ENCODE data around the gene GBE1. TPM values are rescaled to one million over a fixed set of nuclear protein-coding genes. Genes with fewer than 3 reads are reported as not detected.

Gene GBE1
- total RNA-seq, 1 donor from 2014 or later, result 11.3 TPM

- TF ChIP-seq CTCF (IDR thresholded peaks at IDR 0.05; ENCODE audit: partially characterized antibody, unreplicated experiment), result no peak
- Mint-ChIP-seq H3K27ac (ENCODE audit: unreplicated experiment) (no peak overlapping the region), H3K27me3 (ENCODE audit: unreplicated experiment) (no peaks in the 10 kb centered on the region), H3K9me3 (ENCODE audit: unreplicated experiment) (no peaks in the 10 kb centered on the region), H3K4me1 (ENCODE audit: low read depth, unreplicated experiment) (no peaks in the 10 kb centered on the region), H3K4me3 (ENCODE audit: unreplicated experiment) (no peak overlapping the region), H3K36me3 (ENCODE audit: unreplicated experiment) (no peaks in the 10 kb centered on the region)
- no peak for DNase-seq
These were observed 28.7 kb upstream of the GBE1 start for GRCh38 chr3:81790117-81790516.

GRCh38 chr3:81789691-81790090 is 28.2 kb upstream of the GBE1 start:
- Mint-ChIP-seq H3K4me3 (ENCODE audit: unreplicated experiment) (no peak overlapping the region), H3K9me3 (ENCODE audit: unreplicated experiment) (no peaks in the 10 kb centered on the region), H3K27ac (ENCODE audit: unreplicated experiment) (no peak overlapping the region), H3K4me1 (ENCODE audit: low read depth, unreplicated experiment) (no peaks in the 10 kb centered on the region), H3K27me3 (ENCODE audit: unreplicated experiment) (no peaks in the 10 kb centered on the region), H3K36me3 (ENCODE audit: unreplicated experiment) (no peaks in the 10 kb centered on the region)
- no peak for DNase-seq
- TF ChIP-seq CTCF (IDR thresholded peaks at IDR 0.05; ENCODE audit: partially characterized antibody, unreplicated experiment), result no peak

- H3K27me3 Mint-ChIP-seq (ENCODE audit: unreplicated experiment), result no peaks in the 10 kb centered on the region
- no peak overlapping the region for H3K27ac Mint-ChIP-seq (ENCODE audit: unreplicated experiment)
- TF ChIP-seq CTCF (IDR thresholded peaks at IDR 0.05; ENCODE audit: partially characterized antibody, unreplicated experiment), result no peak
- no peaks in the 10 kb centered on the region for H3K9me3 Mint-ChIP-seq (ENCODE audit: unreplicated experiment)
- H3K4me3 Mint-ChIP-seq (ENCODE audit: unreplicated experiment), result no peak overlapping the region
- DNase-seq, result no peak
- no peaks in the 10 kb centered on the region for H3K36me3 Mint-ChIP-seq (ENCODE audit: unreplicated experiment)
- no peaks in the 10 kb centered on the region for H3K4me1 Mint-ChIP-seq (ENCODE audit: low read depth, unreplicated experiment)
These were observed 27.2 kb upstream of the GBE1 start for GRCh38 chr3:81788610-81789009.

- Mint-ChIP-seq H3K36me3 (ENCODE audit: unreplicated experiment) (no peaks in the 10 kb centered on the region), H3K27me3 (ENCODE audit: unreplicated experiment) (no peaks in the 10 kb centered on the region), H3K27ac (ENCODE audit: unreplicated experiment) (no peak overlapping the region), H3K4me1 (ENCODE audit: low read depth, unreplicated experiment) (no peaks in the 10 kb centered on the region), H3K9me3 (ENCODE audit: unreplicated experiment) (no peaks in the 10 kb centered on the region), H3K4me3 (ENCODE audit: unreplicated experiment) (no peak overlapping the region)
- TF ChIP-seq CTCF (IDR thresholded peaks at IDR 0.05; ENCODE audit: partially characterized antibody, unreplicated experiment), result no peak
- no peak for DNase-seq
These were observed 26.6 kb upstream of the GBE1 start for GRCh38 chr3:81788044-81788443.

GRCh38 chr3:81782585-81782984 is 21.1 kb upstream of the GBE1 start:
- H3K9me3 Mint-ChIP-seq (ENCODE audit: unreplicated experiment), result peaks cover 6% of the 10 kb centered on the region

More at GRCh38 chr3:81782585-81782984, 21.1 kb upstream of the GBE1 start:
- no peak overlapping the region for H3K4me3 Mint-ChIP-seq (ENCODE audit: unreplicated experiment)
- no peak overlapping the region for H3K27ac Mint-ChIP-seq (ENCODE audit: unreplicated experiment)
- no peak for TF ChIP-seq CTCF (IDR thresholded peaks at IDR 0.05; ENCODE audit: partially characterized antibody, unreplicated experiment)
- H3K27me3 Mint-ChIP-seq (ENCODE audit: unreplicated experiment), result no peaks in the 10 kb centered on the region
- H3K36me3 Mint-ChIP-seq (ENCODE audit: unreplicated experiment), result peaks cover 14% of the 10 kb centered on the region
- no peaks in the 10 kb centered on the region for H3K4me1 Mint-ChIP-seq (ENCODE audit: low read depth, unreplicated experiment)
- DNase-seq, result no peak
